Caco-2 (cell line): ENCODE data around the gene TXNDC5. TPM values are rescaled to one million over a fixed set of nuclear protein-coding genes. Genes with fewer than 3 reads are reported as not detected.

Source experiments
- BruUV-seq: library from RNA; stranded (reverse); fragments of 400-500 nt; replicated peaks from 2 replicates; lab custom pipeline; 2021; lab: Mats Ljungman, UMichigan
- CTCF ChIA-PET: fragments of 300-600 bp; sonication (Branson Sonifier 250); formaldehyde crosslinking; loops from one replicate; lab custom pipeline; 2022; ENCODE audit warnings: antibody characterized with exemption; lab: Charles Lee
- POLR2A ChIA-PET: fragments of 300-600 bp; sonication (Branson Sonifier 250); formaldehyde crosslinking; loops from one replicate; lab custom pipeline; 2022; ENCODE audit warnings: antibody characterized with exemption; lab: Charles Lee
- DNase-seq, 2 experiments: peaks; one replicate each; pipeline versions ENCODE4 v3.0.0 to v3.0.0-alpha.2; 2020 to 2022
- H3K27me3 ChIP-seq: replicated peaks from 2 replicates; pipeline ENCODE4 v1.6.0; 2011; ENCODE audit warnings: low read length; ENCODE audit not compliant: control insufficient read depth, insufficient read depth
- H3K36me3 ChIP-seq: 2 replicates; pipeline ENCODE4 v1.5.1; 2011; ENCODE audit warnings: low read length; ENCODE audit not compliant: control insufficient read depth, insufficient read depth
- H3K4me1 ChIP-seq: fragments of 250-450 bp; sonication (Bioruptor Pico); 2 replicates; pipeline ENCODE4 v1.5.1; 2020; ENCODE audit warnings: mild to moderate bottlenecking
- H3K4me3 ChIP-seq: 2 replicates; pipeline ENCODE4 v1.5.1; 2011; ENCODE audit warnings: low read depth, mild to moderate bottlenecking, control low read depth, low read length
- H3K9me3 ChIP-seq: fragments of 250-450 bp; sonication (Bioruptor Pico); 2 replicates; pipeline ENCODE4 v1.5.1; 2020; ENCODE audit warnings: mild to moderate bottlenecking, moderate library complexity
- H3K27ac Mint-ChIP-seq: one replicate; pipeline ENCODE4 v1.8.0; 2022; ENCODE audit warnings: mixed read lengths; ENCODE audit not compliant: unreplicated experiment
- H3K27me3 Mint-ChIP-seq: one replicate; pipeline ENCODE4 v1.8.0; 2022; ENCODE audit warnings: mixed read lengths; ENCODE audit not compliant: insufficient read depth, unreplicated experiment
- H3K36me3 Mint-ChIP-seq: one replicate; pipeline ENCODE4 v1.8.0; 2022; ENCODE audit warnings: mild to moderate bottlenecking, mixed read lengths; ENCODE audit not compliant: insufficient read depth, unreplicated experiment
- H3K4me1 Mint-ChIP-seq: one replicate; pipeline ENCODE4 v1.8.0; 2022; ENCODE audit warnings: low read depth, mixed read lengths; ENCODE audit not compliant: unreplicated experiment
- H3K4me3 Mint-ChIP-seq: one replicate; pipeline ENCODE4 v1.8.0; 2022; ENCODE audit warnings: mild to moderate bottlenecking, moderate library complexity, mixed read lengths; ENCODE audit not compliant: unreplicated experiment
- H3K9me3 Mint-ChIP-seq: one replicate; pipeline ENCODE4 v1.8.0; 2022; ENCODE audit warnings: mixed read lengths; ENCODE audit not compliant: unreplicated experiment
- CTCF ChIP-seq, 2 experiments: fragments of 200-600 bp in 1 of 2; IDR thresholded peaks; 1 replicate in 1 of 2; 2 replicates in 1 of 2; pipeline versions ENCODE4 v1.5.1 to v1.8.0; 2011 to 2022; ENCODE audit warnings: antibody characterized with exemption in 1 of 2, control low read depth in 1 of 2, inconsistent platforms in 1 of 2, low read depth in 1 of 2, low read length in 1 of 2, mild to moderate bottlenecking in 1 of 2, moderate library complexity in 1 of 2; ENCODE audit not compliant: insufficient read depth in 1 of 2, severe bottlenecking in 1 of 2, unreplicated experiment in 1 of 2
- intact Hi-C: fragments of 100-400 bp; cut with micrococcal nuclease; formaldehyde crosslinking; loops from one replicate; pipeline ENCODE4 v1.10.0; 2022; ENCODE audit not compliant: unreplicated experiment
- total RNA-seq: library from RNA; stranded (reverse); gene quantifications from 2 replicates; pipeline ENCODE4 v1.2.3, GENCODE V29; 2022

The TXNDC5 gene
- total RNA-seq, 1 experiment from 2014 or later, result 117 TPM

DNA sequence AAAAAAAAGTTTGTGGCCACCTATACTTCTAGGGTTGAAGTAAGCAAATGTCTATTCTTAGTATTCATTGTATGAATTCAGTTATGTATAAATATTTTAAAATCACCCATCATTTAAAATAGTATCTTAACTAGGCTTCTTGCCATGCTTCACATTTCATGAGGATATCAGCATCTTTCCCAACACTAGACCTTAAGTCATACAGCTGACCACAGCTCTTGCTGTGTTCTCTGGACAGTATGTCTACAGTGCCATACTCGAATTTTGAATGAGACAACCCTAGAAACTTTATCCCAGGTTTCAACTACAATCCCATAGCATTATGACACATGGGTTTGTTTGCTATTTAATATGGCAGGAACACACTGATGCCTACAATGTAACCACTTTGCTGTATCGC is 5.2 kb downstream of the TXNDC5 start:
- no peak overlapping the region for H3K27ac Mint-ChIP-seq
- H3K4me1 Mint-ChIP-seq, result no peaks in the 10 kb centered on the region
- intact Hi-C loops, result no loop called here
- Histone ChIP-seq H3K27me3 (no peaks in the 10 kb centered on the region), H3K4me3 (no peak overlapping the region), H3K4me1 (peaks cover 5% of the 10 kb centered on the region; the same call in 1 of the 2 replicates), H3K9me3 (no peaks in the 10 kb centered on the region), H3K36me3 (0 out of 2 replicates have a peak, but pooled peaks cover 1% of the 10 kb centered on the region)
- no peaks in the 10 kb centered on the region for H3K9me3 Mint-ChIP-seq
- no peak for TF ChIP-seq CTCF (IDR thresholded peaks at IDR 0.05; ENCODE audit: insufficient read depth in 1 of 2, low read depth in 1 of 2, low read length in 1 of 2, severe bottlenecking in 1 of 2, unreplicated experiment in 1 of 2)
- BruUV-seq, result no TSS peak
- CTCF ChIA-PET, result interaction anchor here (0.8 kb wide), 1 partner anchor 87 kb away, joined by 3 read pairs; no protein-coding TSS in a partner anchor
- DNase-seq, result no peak
- no peaks in the 10 kb centered on the region for H3K27me3 Mint-ChIP-seq
- POLR2A ChIA-PET, result no interaction called here
- no peak overlapping the region for H3K4me3 Mint-ChIP-seq
- peaks cover 54% of the 10 kb centered on the region for H3K36me3 Mint-ChIP-seq

GRCh38 chr6:7904654-7905319 is 5.8 kb downstream of the TXNDC5 start:
- no peak for DNase-seq
- Histone ChIP-seq H3K9me3 (no peaks in the 10 kb centered on the region), H3K4me1 (peaks cover 9% of the 10 kb centered on the region), H3K36me3 (0 out of 2 replicates have a peak, but pooled peaks cover 1% of the 10 kb centered on the region), H3K4me3 (no peak overlapping the region), H3K27me3 (no peaks in the 10 kb centered on the region)
- BruUV-seq, result no TSS peak
- intact Hi-C loops, result no loop called here
- POLR2A ChIA-PET, result no interaction called here
- H3K27me3 Mint-ChIP-seq, result no peaks in the 10 kb centered on the region
- CTCF ChIA-PET, result no interaction called here
- H3K9me3 Mint-ChIP-seq, result no peaks in the 10 kb centered on the region
- TF ChIP-seq CTCF (IDR thresholded peaks at IDR 0.05; ENCODE audit: insufficient read depth in 1 of 2, low read depth in 1 of 2, low read length in 1 of 2, severe bottlenecking in 1 of 2, unreplicated experiment in 1 of 2), result no peak
- no peak overlapping the region for H3K27ac Mint-ChIP-seq
- no peak overlapping the region for H3K4me3 Mint-ChIP-seq
- H3K4me1 Mint-ChIP-seq, result no peaks in the 10 kb centered on the region
- H3K36me3 Mint-ChIP-seq, result peaks cover 60% of the 10 kb centered on the region

GRCh38 chr6:7903673-7904072 is 6.9 kb downstream of the TXNDC5 start:
- ChIA-PET CTCF (no interaction called here), POLR2A (no interaction called here)
- Mint-ChIP-seq H3K27ac (no peak overlapping the region), H3K4me3 (no peak overlapping the region), H3K27me3 (no peaks in the 10 kb centered on the region), H3K9me3 (no peaks in the 10 kb centered on the region), H3K36me3 (peaks cover 64% of the 10 kb centered on the region), H3K4me1 (no peaks in the 10 kb centered on the region)
- H3K4me1 ChIP-seq, result peaks cover 10% of the 10 kb centered on the region
- 0 out of 2 replicates have a peak, but pooled peaks cover 1% of the 10 kb centered on the region for H3K36me3 ChIP-seq
- H3K4me3 ChIP-seq, result no peak overlapping the region
- TF ChIP-seq CTCF (IDR thresholded peaks at IDR 0.05; ENCODE audit: insufficient read depth in 1 of 2, low read depth in 1 of 2, low read length in 1 of 2, severe bottlenecking in 1 of 2, unreplicated experiment in 1 of 2), result no peak
- no TSS peak for BruUV-seq
- intact Hi-C loops, result no loop called here
- no peaks in the 10 kb centered on the region for H3K9me3 ChIP-seq
- H3K27me3 ChIP-seq, result no peaks in the 10 kb centered on the region
- no peak for DNase-seq
